22Rv1 (cell line): Measurements from ENCODE around the gene SDC4.

ENCODE experiments used
- ZFX ChIP-seq: fragments of 450-650 bp; IDR thresholded peaks from 2 replicates; pipeline ENCODE4 v1.6.1; 2017; ENCODE audit warnings: antibody characterized with exemption, borderline replicate concordance
- TF ChIP-seq, protein P1 (sequence below): fragments of 450-650 bp; IDR thresholded peaks from 2 replicates; pipeline ENCODE4 v1.5.1; 2017; ENCODE audit warnings: mild to moderate bottlenecking

DNA sequence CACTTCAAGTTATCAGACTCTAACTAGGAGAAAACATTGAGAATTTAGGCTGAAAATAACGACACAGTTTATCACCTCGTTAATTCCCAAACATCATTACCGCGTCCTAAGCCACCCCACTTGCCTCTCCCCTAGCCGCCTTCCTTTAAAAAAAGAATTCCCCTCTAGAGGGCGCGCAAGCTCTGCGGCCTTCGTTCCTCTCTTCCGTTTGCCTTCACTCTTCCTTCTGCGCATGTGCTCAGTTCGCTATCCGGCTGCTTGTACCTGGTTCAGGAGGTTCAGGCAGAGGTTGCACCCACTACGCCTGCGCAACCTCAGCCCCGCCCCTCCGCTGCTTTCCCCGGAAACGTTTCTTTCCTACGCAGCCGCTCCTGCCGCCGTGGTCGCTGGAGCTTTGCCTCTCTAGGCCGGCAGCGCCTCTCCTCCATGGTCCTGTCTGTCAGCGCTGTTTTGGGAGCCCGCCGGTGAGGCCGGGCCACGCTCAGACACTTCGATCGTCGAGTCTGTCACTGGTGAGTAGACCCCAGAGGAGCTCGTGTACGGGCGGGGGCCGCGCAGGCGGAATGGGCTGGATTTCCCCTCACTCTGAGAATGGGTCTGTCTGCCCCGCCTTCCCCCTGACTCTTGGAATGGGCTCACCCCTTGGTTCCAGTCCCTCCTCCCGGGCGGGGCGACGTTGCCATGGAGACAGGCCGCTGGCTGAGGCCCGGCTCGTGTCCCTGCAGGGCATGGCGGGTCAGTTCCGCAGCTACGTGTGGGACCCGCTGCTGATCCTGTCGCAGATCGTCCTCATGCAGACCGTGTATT lies 14.8 kb upstream of the SDC4 start, which contains the start of gene SYS1:
- TF ChIP-seq, protein P1, sequence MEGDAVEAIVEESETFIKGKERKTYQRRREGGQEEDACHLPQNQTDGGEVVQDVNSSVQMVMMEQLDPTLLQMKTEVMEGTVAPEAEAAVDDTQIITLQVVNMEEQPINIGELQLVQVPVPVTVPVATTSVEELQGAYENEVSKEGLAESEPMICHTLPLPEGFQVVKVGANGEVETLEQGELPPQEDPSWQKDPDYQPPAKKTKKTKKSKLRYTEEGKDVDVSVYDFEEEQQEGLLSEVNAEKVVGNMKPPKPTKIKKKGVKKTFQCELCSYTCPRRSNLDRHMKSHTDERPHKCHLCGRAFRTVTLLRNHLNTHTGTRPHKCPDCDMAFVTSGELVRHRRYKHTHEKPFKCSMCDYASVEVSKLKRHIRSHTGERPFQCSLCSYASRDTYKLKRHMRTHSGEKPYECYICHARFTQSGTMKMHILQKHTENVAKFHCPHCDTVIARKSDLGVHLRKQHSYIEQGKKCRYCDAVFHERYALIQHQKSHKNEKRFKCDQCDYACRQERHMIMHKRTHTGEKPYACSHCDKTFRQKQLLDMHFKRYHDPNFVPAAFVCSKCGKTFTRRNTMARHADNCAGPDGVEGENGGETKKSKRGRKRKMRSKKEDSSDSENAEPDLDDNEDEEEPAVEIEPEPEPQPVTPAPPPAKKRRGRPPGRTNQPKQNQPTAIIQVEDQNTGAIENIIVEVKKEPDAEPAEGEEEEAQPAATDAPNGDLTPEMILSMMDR: peak; percentile 98
- no peak for TF ChIP-seq ZFX
